Measurements from ENCODE around the gene PRKG1. TPM values are rescaled to one million over a fixed set of nuclear protein-coding genes. Genes with fewer than 3 reads are reported as not detected.

PRKG1 gene
- total and polyA plus RNA-seq, 4 donors: 0.46 to 5.1 (median 1.5) TPM

GRCh38 chr10:51980752-51981151, 906.5 kb downstream of the PRKG1 start:
- Histone ChIP-seq H3K27ac (ENCODE audit: low read depth in 1 of 2, low read length in 2 of 2) (no peak overlapping the region), H3K9me3 (ENCODE audit: control insufficient read depth in 4 of 4, low read length in 3 of 4) (no peaks in the 10 kb centered on the region), H3K9ac (ENCODE audit: low read depth in 1 of 2, low read length in 2 of 2) (no peak overlapping the region), H3K4me1 (ENCODE audit: control insufficient read depth in 4 of 4, insufficient read depth in 4 of 4, low read length in 3 of 4) (no peaks in the 10 kb centered on the region), H3K36me3 (ENCODE audit: control insufficient read depth in 4 of 4, insufficient read depth in 3 of 4, low read depth in 1 of 4, low read length in 3 of 4) (no peaks in the 10 kb centered on the region), H3K4me3 (ENCODE audit: low read depth in 1 of 3, low read length in 3 of 3) (no peak overlapping the region), H3K27me3 (ENCODE audit: control insufficient read depth in 4 of 4, insufficient read depth in 4 of 4, low read length in 3 of 4) (no peaks in the 10 kb centered on the region)
- TF ChIP-seq NR2F2 (IDR thresholded peaks at IDR 0.05) (no peak), SP1 (IDR thresholded peaks at IDR 0.05) (no peak)
- DNase-seq (ENCODE audit: low spot score): no peak

DNA sequence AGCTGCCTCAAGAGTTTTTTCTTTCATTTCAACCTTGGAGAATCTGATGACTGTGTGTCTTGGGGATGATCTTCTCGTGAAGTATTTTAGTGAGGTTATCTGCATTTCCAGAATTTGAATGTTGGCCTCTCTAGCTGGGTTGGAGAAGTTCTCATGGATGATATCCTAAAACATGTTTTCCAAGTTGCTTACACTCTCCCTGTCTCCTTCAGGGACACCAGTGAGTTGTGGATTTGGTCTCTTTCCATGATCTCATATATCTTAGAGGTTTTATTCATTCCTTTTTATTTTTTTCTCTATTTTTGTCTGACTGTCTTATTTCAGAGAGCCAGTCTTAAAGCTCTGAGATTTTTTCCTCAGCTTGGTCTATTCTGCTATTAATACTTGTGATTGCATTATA, 907.4 kb downstream of the PRKG1 start:
- no peak overlapping the region for H3K9ac ChIP-seq (ENCODE audit: low read depth in 1 of 2, low read length in 2 of 2)
- H3K4me3 ChIP-seq (ENCODE audit: low read depth in 1 of 3, low read length in 3 of 3): no peak overlapping the region
- DNase-seq (ENCODE audit: low spot score): no peak
- WGBS: 68% methylated on average over 1 of the region's 1 CpG
- no peak for TF ChIP-seq YY1 (IDR thresholded peaks at IDR 0.05)
- no peak for TF ChIP-seq RAD21 (IDR thresholded peaks at IDR 0.05)
- no peak for TF ChIP-seq GABPA (IDR thresholded peaks at IDR 0.05 in 1 of 2, conservative IDR thresholded peaks at IDR 0.05 in 1 of 2)
- TF ChIP-seq, protein P1, sequence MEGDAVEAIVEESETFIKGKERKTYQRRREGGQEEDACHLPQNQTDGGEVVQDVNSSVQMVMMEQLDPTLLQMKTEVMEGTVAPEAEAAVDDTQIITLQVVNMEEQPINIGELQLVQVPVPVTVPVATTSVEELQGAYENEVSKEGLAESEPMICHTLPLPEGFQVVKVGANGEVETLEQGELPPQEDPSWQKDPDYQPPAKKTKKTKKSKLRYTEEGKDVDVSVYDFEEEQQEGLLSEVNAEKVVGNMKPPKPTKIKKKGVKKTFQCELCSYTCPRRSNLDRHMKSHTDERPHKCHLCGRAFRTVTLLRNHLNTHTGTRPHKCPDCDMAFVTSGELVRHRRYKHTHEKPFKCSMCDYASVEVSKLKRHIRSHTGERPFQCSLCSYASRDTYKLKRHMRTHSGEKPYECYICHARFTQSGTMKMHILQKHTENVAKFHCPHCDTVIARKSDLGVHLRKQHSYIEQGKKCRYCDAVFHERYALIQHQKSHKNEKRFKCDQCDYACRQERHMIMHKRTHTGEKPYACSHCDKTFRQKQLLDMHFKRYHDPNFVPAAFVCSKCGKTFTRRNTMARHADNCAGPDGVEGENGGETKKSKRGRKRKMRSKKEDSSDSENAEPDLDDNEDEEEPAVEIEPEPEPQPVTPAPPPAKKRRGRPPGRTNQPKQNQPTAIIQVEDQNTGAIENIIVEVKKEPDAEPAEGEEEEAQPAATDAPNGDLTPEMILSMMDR (IDR thresholded peaks at IDR 0.05; ENCODE audit: low read depth, low read length, missing input control): no peak
- TF ChIP-seq, protein P2, sequence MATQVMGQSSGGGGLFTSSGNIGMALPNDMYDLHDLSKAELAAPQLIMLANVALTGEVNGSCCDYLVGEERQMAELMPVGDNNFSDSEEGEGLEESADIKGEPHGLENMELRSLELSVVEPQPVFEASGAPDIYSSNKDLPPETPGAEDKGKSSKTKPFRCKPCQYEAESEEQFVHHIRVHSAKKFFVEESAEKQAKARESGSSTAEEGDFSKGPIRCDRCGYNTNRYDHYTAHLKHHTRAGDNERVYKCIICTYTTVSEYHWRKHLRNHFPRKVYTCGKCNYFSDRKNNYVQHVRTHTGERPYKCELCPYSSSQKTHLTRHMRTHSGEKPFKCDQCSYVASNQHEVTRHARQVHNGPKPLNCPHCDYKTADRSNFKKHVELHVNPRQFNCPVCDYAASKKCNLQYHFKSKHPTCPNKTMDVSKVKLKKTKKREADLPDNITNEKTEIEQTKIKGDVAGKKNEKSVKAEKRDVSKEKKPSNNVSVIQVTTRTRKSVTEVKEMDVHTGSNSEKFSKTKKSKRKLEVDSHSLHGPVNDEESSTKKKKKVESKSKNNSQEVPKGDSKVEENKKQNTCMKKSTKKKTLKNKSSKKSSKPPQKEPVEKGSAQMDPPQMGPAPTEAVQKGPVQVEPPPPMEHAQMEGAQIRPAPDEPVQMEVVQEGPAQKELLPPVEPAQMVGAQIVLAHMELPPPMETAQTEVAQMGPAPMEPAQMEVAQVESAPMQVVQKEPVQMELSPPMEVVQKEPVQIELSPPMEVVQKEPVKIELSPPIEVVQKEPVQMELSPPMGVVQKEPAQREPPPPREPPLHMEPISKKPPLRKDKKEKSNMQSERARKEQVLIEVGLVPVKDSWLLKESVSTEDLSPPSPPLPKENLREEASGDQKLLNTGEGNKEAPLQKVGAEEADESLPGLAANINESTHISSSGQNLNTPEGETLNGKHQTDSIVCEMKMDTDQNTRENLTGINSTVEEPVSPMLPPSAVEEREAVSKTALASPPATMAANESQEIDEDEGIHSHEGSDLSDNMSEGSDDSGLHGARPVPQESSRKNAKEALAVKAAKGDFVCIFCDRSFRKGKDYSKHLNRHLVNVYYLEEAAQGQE (IDR thresholded peaks at IDR 0.05): no peak
- TF ChIP-seq HNF4G (IDR thresholded peaks at IDR 0.05): no peak
- TF ChIP-seq NR2F2 (IDR thresholded peaks at IDR 0.05): no peak
- TF ChIP-seq, protein P3, sequence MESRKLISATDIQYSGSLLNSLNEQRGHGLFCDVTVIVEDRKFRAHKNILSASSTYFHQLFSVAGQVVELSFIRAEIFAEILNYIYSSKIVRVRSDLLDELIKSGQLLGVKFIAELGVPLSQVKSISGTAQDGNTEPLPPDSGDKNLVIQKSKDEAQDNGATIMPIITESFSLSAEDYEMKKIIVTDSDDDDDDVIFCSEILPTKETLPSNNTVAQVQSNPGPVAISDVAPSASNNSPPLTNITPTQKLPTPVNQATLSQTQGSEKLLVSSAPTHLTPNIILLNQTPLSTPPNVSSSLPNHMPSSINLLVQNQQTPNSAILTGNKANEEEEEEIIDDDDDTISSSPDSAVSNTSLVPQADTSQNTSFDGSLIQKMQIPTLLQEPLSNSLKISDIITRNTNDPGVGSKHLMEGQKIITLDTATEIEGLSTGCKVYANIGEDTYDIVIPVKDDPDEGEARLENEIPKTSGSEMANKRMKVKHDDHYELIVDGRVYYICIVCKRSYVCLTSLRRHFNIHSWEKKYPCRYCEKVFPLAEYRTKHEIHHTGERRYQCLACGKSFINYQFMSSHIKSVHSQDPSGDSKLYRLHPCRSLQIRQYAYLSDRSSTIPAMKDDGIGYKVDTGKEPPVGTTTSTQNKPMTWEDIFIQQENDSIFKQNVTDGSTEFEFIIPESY (IDR thresholded peaks at IDR 0.05): no peak
- TF ChIP-seq TAF1 (conservative IDR thresholded peaks at IDR 0.05): no peak
- TF ChIP-seq FOXA1 (IDR thresholded peaks at IDR 0.05): no peak
- TF ChIP-seq EGR1 (IDR thresholded peaks at IDR 0.05; ENCODE audit: low read depth in 2 of 2): no peak
- H3K27me3 ChIP-seq (ENCODE audit: control insufficient read depth in 4 of 4, insufficient read depth in 4 of 4, low read length in 3 of 4): no peaks in the 10 kb centered on the region
- H3K36me3 ChIP-seq (ENCODE audit: control insufficient read depth in 4 of 4, insufficient read depth in 3 of 4, low read depth in 1 of 4, low read length in 3 of 4): no peaks in the 10 kb centered on the region
- H3K4me1 ChIP-seq (ENCODE audit: control insufficient read depth in 4 of 4, insufficient read depth in 4 of 4, low read length in 3 of 4): no peaks in the 10 kb centered on the region
- H3K27ac ChIP-seq (ENCODE audit: low read depth in 1 of 2, low read length in 2 of 2): no peak overlapping the region
- no peaks in the 10 kb centered on the region for H3K9me3 ChIP-seq (ENCODE audit: control insufficient read depth in 4 of 4, low read length in 3 of 4)
